DMS114 treated with DMSO at 0.1 percent for 48 hours (cell line): ENCODE measurements around the gene ZNF134.

Experiments
- DNase-seq: peaks from one replicate; lab custom pipeline; 2025; ENCODE audit not compliant: unreplicated experiment; lab: John Stamatoyannopoulos, UW

The ZNF134 gene

GRCh38 chr19:57613941-57614743, at the start of gene ZNF134:
Gene ZNF134, plus strand, starts transcription at chr19:57614242. Its CDS starts 5,227 bp downstream, at chr19:57619469.
- peak; percentile 87 for DNase-seq

GRCh38 chr19:57566396-57567265, 47.4 kb upstream of the ZNF134 start:
- DNase-seq = no peak

- no peak for DNase-seq
Measured at GRCh38 chr19:57570707-57571106, 43.3 kb upstream of the ZNF134 start.

- DNase-seq = no peak
Measured at GRCh38 chr19:57572415-57572947, 41.6 kb upstream of the ZNF134 start.

GRCh38 chr19:57576661-57577060, 37.4 kb upstream of the ZNF134 start:
- no peak for DNase-seq

- peak; percentile 97 for DNase-seq
Measured at GRCh38 chr19:57578487-57579205, 35.4 kb upstream of the ZNF134 start, which contains the start of gene ZNF416. Gene ZNF416, minus strand, starts transcription at chr19:57578911. Its CDS starts 207 bp downstream, at chr19:57578704.

- DNase-seq = no peak
Measured at GRCh38 chr19:57583104-57583520, 30.9 kb upstream of the ZNF134 start.

- peak; percentile 88 for DNase-seq
Measured at GRCh38 chr19:57583521-57584416, 30.3 kb upstream of the ZNF134 start, which contains the start of gene ZIK1. Gene ZIK1, plus strand, starts transcription at chr19:57584145. Its CDS starts 212 bp downstream, at chr19:57584357.

GRCh38 chr19:57587529-57587928, 26.5 kb upstream of the ZNF134 start:
- no peak for DNase-seq

- no peak for DNase-seq
Measured at GRCh38 chr19:57599377-57599760, 14.7 kb upstream of the ZNF134 start.

GRCh38 chr19:57599761-57600383, 14.2 kb upstream of the ZNF134 start, which contains the start of gene ZNF530:
Gene ZNF530, plus strand, starts transcription at chr19:57599885. Its CDS starts 4,461 bp downstream, at chr19:57604346.
- peak; percentile 76 for DNase-seq

- no peak for DNase-seq
Measured at GRCh38 chr19:57606931-57607330, 7.1 kb upstream of the ZNF134 start.

GRCh38 chr19:57611113-57611512, 2.9 kb upstream of the ZNF134 start:
- no peak for DNase-seq

GRCh38 chr19:57615346-57615745, 1.3 kb downstream of the ZNF134 start:
- no peak for DNase-seq

GRCh38 chr19:57620673-57621348, 6.8 kb downstream of the ZNF134 start:
- DNase-seq = no peak

GRCh38 chr19:57623091-57623490, 9.0 kb downstream of the ZNF134 start:
- no peak for DNase-seq

GRCh38 chr19:57632987-57633831, 19.2 kb downstream of the ZNF134 start, which contains the start of gene ZNF211:
Gene ZNF211, plus strand, starts transcription at chr19:57633168. Its CDS starts 179 bp downstream, at chr19:57633347.
- peak; percentile 95 for DNase-seq

GRCh38 chr19:57633832-57634131, 19.7 kb downstream of the ZNF134 start:
- DNase-seq = no peak
